VCaP (cell line): ENCODE results near the gene KLRD1.
A peak's percentile ranks its signal among the peaks of the same experiment; 100 is the strongest.
"Not testable (repeated sequence)": the region's sequence is repeated elsewhere in the genome, so short reads cannot be mapped to it uniquely, and the experiment has no call there.

Experiments
- H3K27ac ChIP-seq: fragments of 450-650 bp; 2 replicates; pipeline ENCODE4 v1.5.1; 2017
- CTCF ChIP-seq: fragments of 450-650 bp; conservative IDR thresholded peaks from 2 replicates; pipeline ENCODE4 v1.5.1; 2017; ENCODE audit warnings: mild to moderate bottlenecking, moderate library complexity

KLRD1 gene

GRCh38 chr12:10341892-10342509 lies 34.3 kb downstream of the KLRD1 start:
- TF ChIP-seq CTCF = no peak
- H3K27ac ChIP-seq = no peak overlapping the region

- H3K27ac ChIP-seq = not testable (repeated sequence)
Measured at GRCh38 chr12:10351457-10351856, 43.8 kb downstream of the KLRD1 start.

GRCh38 chr12:10354071-10354470 lies 46.4 kb downstream of the KLRD1 start:
- no peak overlapping the region for H3K27ac ChIP-seq
- no peak for TF ChIP-seq CTCF

GRCh38 chr12:10354502-10354901 lies 46.8 kb downstream of the KLRD1 start:
- no peak overlapping the region for H3K27ac ChIP-seq
- TF ChIP-seq CTCF = no peak

- H3K27ac ChIP-seq = no peak overlapping the region
- no peak for TF ChIP-seq CTCF
Measured at GRCh38 chr12:10358131-10358530, 50.5 kb downstream of the KLRD1 start.

- H3K27ac ChIP-seq = no peak overlapping the region
- no peak for TF ChIP-seq CTCF
Measured at GRCh38 chr12:10358969-10359368, 51.3 kb downstream of the KLRD1 start.

GRCh38 chr12:10361084-10361483 lies 53.4 kb downstream of the KLRD1 start:
- TF ChIP-seq CTCF = no peak
- H3K27ac ChIP-seq = peak overlapping the region; percentile 96

GRCh38 chr12:10361622-10362021 lies 54.0 kb downstream of the KLRD1 start:
- no peak for TF ChIP-seq CTCF
- H3K27ac ChIP-seq = peak overlapping the region; percentile 96
